T-helper 17 cell (primary cell): ENCODE measurements around the gene CELA2A. TPM values are rescaled to one million over a fixed set of nuclear protein-coding genes. Genes with fewer than 3 reads are reported as not detected.

Source experiments
- ATAC-seq: fragments of 150-1000 bp; cut with Tn5 transposase; 2 replicates; pipeline ENCODE4 v1.10.0; 2021; ENCODE audit warnings: mild to moderate bottlenecking, moderate library complexity
- DNase-seq, 3 donors: peaks; one replicate each; pipeline versions ENCODE4 v3.0.0 to v3.0.0-alpha.2; 2020 to 2021
- H3K9me3 ChIP-seq: one replicate; pipeline ENCODE4 v1.7.0; 2013; ENCODE audit warnings: low read length, mild to moderate bottlenecking; ENCODE audit not compliant: control insufficient read depth, poor library complexity, severe bottlenecking
- H3K27ac Mint-ChIP-seq: one replicate; pipeline ENCODE4 v1.8.0; 2022; ENCODE audit warnings: mild to moderate bottlenecking, moderate library complexity, mixed read lengths
- H3K27me3 Mint-ChIP-seq: one replicate; pipeline ENCODE4 v1.8.0; 2022; ENCODE audit warnings: mixed read lengths
- H3K36me3 Mint-ChIP-seq: one replicate; pipeline ENCODE4 v1.8.0; 2022; ENCODE audit warnings: low read depth, mixed read lengths
- H3K4me1 Mint-ChIP-seq: one replicate; pipeline ENCODE4 v1.8.0; 2022; ENCODE audit warnings: mild to moderate bottlenecking, mixed read lengths
- H3K4me3 Mint-ChIP-seq: one replicate; pipeline ENCODE4 v1.8.0; 2022; ENCODE audit warnings: mild to moderate bottlenecking, moderate library complexity, mixed read lengths
- total RNA-seq, 4 donors: library from RNA in 2 of 4; stranded (reverse) in 2 of 4; gene quantifications; one replicate each; pipeline ENCODE4 v1.2.3 and lab custom pipeline; 2022 to 2026

The CELA2A gene
- total RNA-seq, 2 donors from 2014 or later, result not detected

DNA sequence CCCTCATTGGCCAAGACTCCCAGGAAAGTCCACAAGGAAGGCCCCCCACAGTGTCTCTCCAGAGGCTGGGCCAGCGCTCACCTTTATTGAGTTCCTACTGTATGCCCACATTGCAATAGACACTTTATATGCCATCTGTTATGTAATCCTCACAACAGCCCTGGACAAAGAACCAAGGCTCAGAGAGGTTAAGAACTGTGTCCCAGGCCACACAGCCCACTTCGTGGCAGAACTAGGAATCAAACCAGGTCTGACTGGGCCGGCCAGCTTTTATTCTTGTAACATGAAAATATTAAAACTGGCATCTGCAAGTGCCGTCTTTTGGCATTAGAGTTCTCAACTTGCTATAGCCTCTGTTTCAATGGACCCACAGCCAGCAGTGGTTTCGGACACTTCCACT lies 13.8 kb upstream of the CELA2A start:
- Mint-ChIP-seq H3K4me1 (peaks cover 6% of the 10 kb centered on the region), H3K4me3 (peak overlapping the region; percentile 49), H3K36me3 (no peaks in the 10 kb centered on the region), H3K27ac (no peak overlapping the region), H3K27me3 (peaks cover 20% of the 10 kb centered on the region)
- DNase-seq (no peak), ATAC-seq (no peak)
- no peaks in the 10 kb centered on the region for H3K9me3 ChIP-seq

DNA sequence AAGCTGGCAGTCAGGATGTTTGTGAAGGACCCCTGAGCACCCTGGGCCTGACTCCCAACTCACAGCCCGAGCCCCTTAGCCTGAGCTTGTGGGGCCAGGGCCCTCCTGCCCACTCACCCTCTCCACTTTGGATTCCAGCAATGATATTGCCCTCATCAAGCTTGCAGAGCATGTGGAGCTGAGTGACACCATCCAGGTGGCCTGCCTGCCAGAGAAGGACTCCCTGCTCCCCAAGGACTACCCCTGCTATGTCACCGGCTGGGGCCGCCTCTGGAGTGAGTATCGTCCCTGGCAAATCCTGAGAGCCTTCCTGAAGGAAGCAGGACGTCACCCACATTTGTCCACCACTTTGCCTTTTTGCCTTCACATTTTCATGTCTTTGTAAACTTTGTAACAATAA lies 13.3 kb upstream of the CELA2A start:
- peaks cover 20% of the 10 kb centered on the region for H3K27me3 Mint-ChIP-seq
- H3K36me3 Mint-ChIP-seq, result no peaks in the 10 kb centered on the region
- ATAC-seq (no peak), DNase-seq (no peak)
- no peak overlapping the region for H3K4me3 Mint-ChIP-seq
- H3K27ac Mint-ChIP-seq, result no peak overlapping the region
- no peaks in the 10 kb centered on the region for H3K9me3 ChIP-seq
- peaks cover 6% of the 10 kb centered on the region for H3K4me1 Mint-ChIP-seq

DNA sequence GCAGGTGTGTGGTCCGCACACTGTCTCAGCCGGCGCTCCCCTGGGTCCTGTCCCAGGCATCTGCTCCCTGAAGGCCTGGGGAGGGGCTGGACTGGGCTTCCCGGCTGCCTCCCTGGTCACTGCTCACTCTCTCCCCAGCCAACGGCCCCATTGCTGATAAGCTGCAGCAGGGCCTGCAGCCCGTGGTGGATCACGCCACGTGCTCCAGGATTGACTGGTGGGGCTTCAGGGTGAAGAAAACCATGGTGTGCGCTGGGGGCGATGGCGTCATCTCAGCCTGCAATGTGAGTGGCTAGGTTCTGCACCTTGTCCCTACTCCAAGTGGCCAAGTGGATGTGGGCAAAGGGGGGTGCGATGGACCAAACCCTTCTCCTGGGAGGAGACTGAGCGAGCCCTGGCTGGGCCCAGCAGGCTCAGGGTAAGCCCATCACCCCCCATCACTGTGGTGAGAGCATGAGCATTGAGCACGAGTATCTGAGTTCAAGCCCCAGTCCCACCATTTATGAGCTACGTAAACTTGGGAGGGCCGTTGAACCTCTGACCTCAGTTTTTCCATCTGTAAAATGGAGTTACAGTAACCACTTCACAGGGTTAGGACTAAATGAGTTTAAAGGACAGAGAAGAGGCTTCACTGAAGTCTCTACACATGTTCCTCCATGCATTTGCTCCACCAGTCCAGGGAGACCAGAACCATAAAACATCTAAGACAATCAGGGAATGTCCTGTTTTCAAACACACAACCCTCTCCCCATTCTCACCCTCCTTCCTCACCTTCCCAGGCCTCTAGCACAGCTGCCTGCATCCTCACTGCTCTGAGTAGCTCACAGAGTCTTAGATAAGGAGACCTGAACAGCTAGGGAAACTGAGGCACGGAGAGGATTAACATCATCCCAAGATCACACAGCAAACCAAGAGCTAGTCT lies 11.8 kb upstream of the CELA2A start:
- H3K27ac Mint-ChIP-seq, result no peak overlapping the region
- no peaks in the 10 kb centered on the region for H3K9me3 ChIP-seq
- peak overlapping the region; percentile 28 for H3K4me3 Mint-ChIP-seq
- H3K36me3 Mint-ChIP-seq, result no peaks in the 10 kb centered on the region
- DNase-seq (no peak), ATAC-seq (no peak)
- H3K4me1 Mint-ChIP-seq, result peaks cover 6% of the 10 kb centered on the region
- peaks cover 26% of the 10 kb centered on the region for H3K27me3 Mint-ChIP-seq

DNA sequence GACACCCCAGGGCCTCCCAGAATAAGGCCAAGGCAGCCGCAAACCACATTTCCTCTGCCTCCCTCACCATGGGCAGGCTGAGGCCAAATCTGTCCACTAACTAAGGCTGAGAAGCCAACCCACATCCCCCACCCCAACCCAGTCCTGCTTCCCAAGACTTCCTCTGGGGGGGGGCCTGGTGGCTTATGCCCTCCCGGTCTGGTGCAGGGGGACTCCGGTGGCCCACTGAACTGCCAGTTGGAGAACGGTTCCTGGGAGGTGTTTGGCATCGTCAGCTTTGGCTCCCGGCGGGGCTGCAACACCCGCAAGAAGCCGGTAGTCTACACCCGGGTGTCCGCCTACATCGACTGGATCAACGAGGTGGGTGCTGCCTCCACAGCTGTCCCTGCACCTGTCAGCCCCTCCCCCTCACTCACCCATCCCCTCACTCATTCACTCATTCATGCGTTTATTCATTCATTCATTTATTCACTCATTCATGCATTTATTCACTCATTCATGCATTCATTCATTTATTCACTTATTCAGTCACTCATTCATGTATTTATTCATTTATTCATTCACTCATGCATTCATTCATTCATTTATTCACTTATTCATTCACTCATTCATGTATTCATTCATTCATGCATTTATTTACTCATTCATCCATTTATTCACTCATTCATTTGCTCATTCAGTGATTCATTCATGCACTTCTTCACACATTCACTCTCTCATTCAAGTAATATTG lies 11.0 kb upstream of the CELA2A start:
- no peak overlapping the region for H3K27ac Mint-ChIP-seq

DNA sequence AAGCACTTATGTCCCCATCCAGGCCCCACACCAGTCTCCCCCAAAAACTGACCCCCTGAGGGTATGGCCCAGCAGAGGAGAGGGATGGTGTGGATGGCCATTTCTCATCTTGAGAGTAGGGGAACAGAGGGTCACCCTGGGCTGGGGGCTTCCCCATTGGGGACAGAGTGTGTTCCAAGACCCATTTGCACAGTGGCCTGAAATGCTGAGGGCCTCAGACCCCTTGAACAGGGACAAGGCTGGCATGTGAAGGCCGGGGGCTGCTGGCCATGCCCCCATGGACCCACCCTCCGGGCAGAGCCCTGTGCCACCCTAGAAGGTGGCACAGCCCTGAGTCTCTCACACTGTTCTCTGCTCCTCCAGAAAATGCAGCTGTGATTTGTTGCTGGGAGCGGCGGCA lies 10.3 kb upstream of the CELA2A start:
- H3K27ac Mint-ChIP-seq, result no peak overlapping the region
- ATAC-seq (no peak), DNase-seq (no peak)
- H3K4me3 Mint-ChIP-seq, result no peak overlapping the region
- peaks cover 29% of the 10 kb centered on the region for H3K27me3 Mint-ChIP-seq
- no peaks in the 10 kb centered on the region for H3K9me3 ChIP-seq
- H3K4me1 Mint-ChIP-seq, result peaks cover 6% of the 10 kb centered on the region
- H3K36me3 Mint-ChIP-seq, result no peaks in the 10 kb centered on the region

More for the DNA sequence above, 11.0 kb upstream of the CELA2A start:
- Mint-ChIP-seq H3K4me3 (peak overlapping the region; percentile 45), H3K27me3 (peaks cover 29% of the 10 kb centered on the region), H3K4me1 (peaks cover 6% of the 10 kb centered on the region), H3K36me3 (no peaks in the 10 kb centered on the region)
- no peaks in the 10 kb centered on the region for H3K9me3 ChIP-seq
- ATAC-seq (no peak), DNase-seq (no peak)

DNA sequence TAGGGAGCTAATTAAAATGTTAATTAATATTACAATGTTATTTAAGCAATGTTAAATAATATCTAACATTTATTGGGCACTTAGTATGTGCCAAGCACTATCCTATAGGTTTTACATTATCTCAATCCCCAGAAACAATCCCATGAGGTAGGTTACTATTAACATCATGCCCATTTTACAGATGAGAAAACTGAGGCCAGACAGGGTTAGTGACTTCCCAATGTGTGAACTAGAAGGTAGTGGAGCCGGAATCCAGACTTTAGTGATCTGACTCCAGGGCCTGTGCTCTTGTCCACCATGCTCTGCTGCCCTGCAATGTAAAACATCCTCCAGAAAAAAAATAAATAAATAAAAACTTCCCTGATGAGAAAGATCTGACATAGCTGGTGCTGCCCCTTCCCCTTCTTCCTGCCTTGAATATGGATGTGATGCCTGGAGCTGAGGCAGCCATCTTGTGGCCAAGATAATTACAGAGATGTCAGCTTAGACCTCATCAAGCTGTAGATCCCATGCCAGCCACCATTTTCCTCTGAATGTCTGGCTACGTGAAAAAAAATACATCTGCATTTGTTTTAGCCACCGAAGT lies 7.6 kb upstream of the CELA2A start:
- H3K36me3 Mint-ChIP-seq, result no peaks in the 10 kb centered on the region
- no peak overlapping the region for H3K4me3 Mint-ChIP-seq
- DNase-seq (no peak), ATAC-seq (no peak)
- H3K27me3 Mint-ChIP-seq, result peaks cover 25% of the 10 kb centered on the region
- no peaks in the 10 kb centered on the region for H3K9me3 ChIP-seq
- H3K4me1 Mint-ChIP-seq, result peaks cover 6% of the 10 kb centered on the region
- H3K27ac Mint-ChIP-seq, result no peak overlapping the region

DNA sequence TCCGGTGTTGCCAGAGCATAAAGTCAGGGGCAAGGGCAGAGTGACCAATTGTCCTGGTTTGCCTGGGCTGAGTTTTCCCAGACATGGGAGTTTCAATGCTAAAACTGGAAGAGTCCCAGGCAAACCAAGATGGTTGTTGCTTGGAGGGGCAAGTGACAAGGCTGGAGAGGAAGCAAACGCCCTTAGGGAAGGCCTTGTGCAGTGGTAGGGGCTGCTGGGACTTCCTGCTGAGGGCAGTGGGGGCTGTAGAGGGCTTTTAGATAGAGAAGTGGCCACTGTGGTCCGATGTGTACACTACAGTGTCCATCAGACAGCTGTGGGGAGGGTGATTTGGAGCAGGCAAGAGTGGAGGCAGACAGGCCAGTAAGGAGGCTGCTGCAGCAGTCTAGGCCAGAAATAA lies 7.0 kb upstream of the CELA2A start:
- no peaks in the 10 kb centered on the region for H3K36me3 Mint-ChIP-seq
- no peaks in the 10 kb centered on the region for H3K9me3 ChIP-seq
- no peak overlapping the region for H3K27ac Mint-ChIP-seq
- DNase-seq (no peak), ATAC-seq (no peak)
- peaks cover 25% of the 10 kb centered on the region for H3K27me3 Mint-ChIP-seq
- no peak overlapping the region for H3K4me3 Mint-ChIP-seq
- H3K4me1 Mint-ChIP-seq, result peaks cover 6% of the 10 kb centered on the region

DNA sequence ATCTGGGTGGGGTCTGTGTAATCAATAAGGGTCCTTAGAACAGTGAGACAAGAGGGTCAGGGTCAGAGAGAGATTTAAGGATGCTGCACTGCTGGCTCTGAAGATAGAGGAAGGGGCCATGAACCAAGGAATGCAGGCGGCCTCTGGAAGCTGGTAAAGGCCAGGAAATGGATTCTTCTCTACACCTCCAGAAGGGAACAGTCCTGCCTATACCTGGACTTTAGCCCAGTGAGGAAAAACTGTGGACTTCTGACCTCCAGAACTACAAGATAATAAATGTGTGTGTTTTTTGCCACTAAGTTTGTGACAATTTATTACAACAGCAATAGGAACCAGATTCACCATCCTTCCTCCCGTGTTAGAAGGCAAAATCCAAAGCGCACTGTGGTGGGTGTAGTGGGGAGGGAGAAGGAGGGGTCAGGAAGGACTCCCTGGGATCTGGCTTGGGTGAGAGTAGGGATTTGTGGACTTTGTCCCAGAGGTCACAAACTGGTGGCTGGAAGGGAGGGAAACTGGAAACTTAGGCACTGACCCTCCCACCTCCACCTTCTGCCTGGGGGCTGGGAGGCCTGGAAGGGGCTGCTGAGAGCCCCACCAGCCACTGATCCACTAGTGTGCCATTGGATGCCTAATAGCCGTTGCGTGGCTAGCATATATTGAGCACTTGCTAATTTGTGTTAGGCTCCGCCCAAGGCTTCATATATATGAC lies 5.4 kb upstream of the CELA2A start:
- Mint-ChIP-seq H3K4me1 (no peaks in the 10 kb centered on the region), H3K36me3 (no peaks in the 10 kb centered on the region), H3K27me3 (peaks cover 30% of the 10 kb centered on the region), H3K4me3 (no peak overlapping the region), H3K27ac (no peak overlapping the region)
- DNase-seq, result no peak
- no peak for ATAC-seq
- no peaks in the 10 kb centered on the region for H3K9me3 ChIP-seq

DNA sequence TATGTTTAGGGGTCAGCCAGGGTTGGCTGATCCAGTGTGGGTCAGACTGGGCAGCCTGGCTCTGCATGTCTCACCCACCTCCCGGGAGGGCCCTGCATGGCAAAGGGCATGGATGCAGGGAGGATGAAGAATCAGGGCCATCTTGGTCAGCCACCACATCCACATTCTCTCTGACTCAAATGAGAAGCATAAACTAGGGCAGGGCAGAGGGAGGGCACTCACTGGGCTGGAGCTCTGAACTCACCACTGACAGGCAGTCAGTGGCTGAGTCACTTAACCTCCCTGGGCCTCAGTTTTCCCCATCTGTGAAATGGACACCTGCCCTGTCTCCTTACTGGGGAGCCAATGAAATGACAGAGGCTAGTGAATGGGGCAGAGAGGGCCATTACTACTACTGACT lies 4.3 kb upstream of the CELA2A start:
- no peaks in the 10 kb centered on the region for H3K36me3 Mint-ChIP-seq
- ATAC-seq, result no peak
- H3K4me1 Mint-ChIP-seq, result no peaks in the 10 kb centered on the region
- no peak overlapping the region for H3K4me3 Mint-ChIP-seq
- no peak for DNase-seq
- H3K9me3 ChIP-seq, result no peaks in the 10 kb centered on the region
- peaks cover 34% of the 10 kb centered on the region for H3K27me3 Mint-ChIP-seq
- H3K27ac Mint-ChIP-seq, result no peak overlapping the region

DNA sequence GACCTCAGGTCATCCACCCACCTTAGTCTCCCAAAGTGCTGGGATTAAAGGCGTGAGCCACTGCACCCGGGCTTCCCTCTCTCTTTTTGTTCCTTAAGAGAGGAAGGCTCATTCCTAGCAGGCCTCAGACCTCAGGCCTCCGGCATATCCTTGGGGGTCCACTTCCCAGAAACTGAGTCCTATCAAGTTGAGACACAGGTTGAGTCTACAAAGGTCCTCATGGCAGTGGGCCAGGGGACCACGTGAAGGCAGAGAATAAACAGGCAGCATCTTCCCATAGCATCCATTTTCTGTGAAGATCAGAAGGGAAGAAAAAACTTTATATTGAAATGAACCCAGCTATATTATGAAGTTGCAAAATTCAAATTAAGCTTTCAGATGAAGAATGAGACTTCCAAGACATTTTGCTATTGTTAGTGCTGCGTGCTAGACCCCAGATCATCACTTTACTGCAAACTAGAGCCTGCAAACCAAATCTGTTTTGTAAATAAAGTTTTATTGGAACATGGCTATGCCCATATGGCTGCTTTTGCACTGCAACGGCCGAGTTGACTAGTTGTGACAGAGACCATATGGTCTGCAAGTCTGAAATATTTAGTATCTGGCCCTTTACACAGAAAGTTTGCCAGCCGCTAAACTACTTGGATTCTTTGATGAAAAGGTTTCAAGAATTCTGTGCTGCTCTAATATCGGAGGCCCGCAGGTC lies 3.5 kb upstream of the CELA2A start:
- Mint-ChIP-seq H3K4me3 (no peak overlapping the region), H3K4me1 (no peaks in the 10 kb centered on the region), H3K36me3 (no peaks in the 10 kb centered on the region), H3K27me3 (peaks cover 31% of the 10 kb centered on the region), H3K27ac (no peak overlapping the region)
- DNase-seq (no peak), ATAC-seq (no peak)
- H3K9me3 ChIP-seq, result no peaks in the 10 kb centered on the region

DNA sequence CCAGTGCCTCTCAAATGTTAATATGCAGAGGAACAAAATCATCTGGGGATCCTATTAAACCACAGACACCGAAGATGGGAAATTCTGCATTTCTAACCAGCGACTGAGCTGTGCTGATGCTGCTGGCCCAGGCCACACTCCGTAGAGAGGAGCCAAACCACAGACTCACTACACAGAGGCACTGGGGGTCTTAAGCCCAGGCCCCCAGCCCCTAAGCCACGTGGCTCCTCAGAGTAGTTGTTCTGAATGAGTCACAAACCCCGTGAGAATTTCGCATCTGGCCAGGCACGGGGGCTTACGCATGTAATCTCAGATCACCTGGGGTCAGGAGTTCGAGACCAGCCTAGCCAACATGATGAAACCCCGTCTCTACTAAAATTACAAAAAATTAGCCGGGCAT lies 2.8 kb upstream of the CELA2A start:
- H3K4me3 Mint-ChIP-seq, result no peak overlapping the region

DNA sequence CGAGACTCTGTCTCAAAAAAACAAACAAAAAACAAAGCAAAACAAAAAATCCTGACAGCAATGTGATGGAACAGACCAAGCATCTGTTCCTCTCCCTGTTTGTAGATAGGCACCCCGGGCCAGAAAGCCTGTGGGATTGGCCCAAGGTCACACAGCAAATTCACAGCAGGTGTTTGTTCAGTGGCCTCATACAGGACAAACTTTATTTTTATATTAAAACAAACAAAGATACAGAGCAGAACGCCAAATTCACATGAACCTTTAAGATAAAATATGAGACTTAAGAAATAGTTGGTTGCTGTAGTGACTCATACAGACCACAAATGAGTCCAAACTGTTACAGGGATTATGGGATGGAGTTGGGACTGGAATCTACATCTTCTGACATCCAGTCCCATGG lies 2.3 kb upstream of the CELA2A start:
- H3K4me1 Mint-ChIP-seq, result no peaks in the 10 kb centered on the region
- H3K9me3 ChIP-seq, result no peaks in the 10 kb centered on the region
- DNase-seq (no peak), ATAC-seq (no peak)
- H3K27me3 Mint-ChIP-seq, result peaks cover 34% of the 10 kb centered on the region
- H3K36me3 Mint-ChIP-seq, result no peaks in the 10 kb centered on the region
- no peak overlapping the region for H3K4me3 Mint-ChIP-seq
- H3K27ac Mint-ChIP-seq, result no peak overlapping the region

More for the DNA sequence above, 2.8 kb upstream of the CELA2A start:
- DNase-seq, result no peak
- Mint-ChIP-seq H3K4me1 (no peaks in the 10 kb centered on the region), H3K36me3 (no peaks in the 10 kb centered on the region), H3K27ac (no peak overlapping the region), H3K27me3 (peaks cover 36% of the 10 kb centered on the region)
- no peak for ATAC-seq
- no peaks in the 10 kb centered on the region for H3K9me3 ChIP-seq
